Mammary epithelial cell (primary cell): ENCODE results near the gene PADI2.

ENCODE experiments used
- EZH2 ChIP-seq: IDR thresholded peaks from 2 replicates; pipeline ENCODE4 v1.6.1; 2012; ENCODE audit warnings: low read length, inconsistent platforms, borderline replicate concordance
- TF ChIP-seq, protein P1 (sequence below), 2 donors: IDR thresholded peaks in 1 of 2; conservative IDR thresholded peaks in 1 of 2; 2 replicates each; pipeline ENCODE4 v1.5.1; 2011 to 2012; ENCODE audit warnings: inconsistent platforms in 2 of 2, low read length in 2 of 2, mild to moderate bottlenecking in 2 of 2, control low read depth in 1 of 2, low read depth in 1 of 2; ENCODE audit not compliant: insufficient read depth in 1 of 2; ENCODE audit errors: extremely low read depth in 1 of 2

DNA sequence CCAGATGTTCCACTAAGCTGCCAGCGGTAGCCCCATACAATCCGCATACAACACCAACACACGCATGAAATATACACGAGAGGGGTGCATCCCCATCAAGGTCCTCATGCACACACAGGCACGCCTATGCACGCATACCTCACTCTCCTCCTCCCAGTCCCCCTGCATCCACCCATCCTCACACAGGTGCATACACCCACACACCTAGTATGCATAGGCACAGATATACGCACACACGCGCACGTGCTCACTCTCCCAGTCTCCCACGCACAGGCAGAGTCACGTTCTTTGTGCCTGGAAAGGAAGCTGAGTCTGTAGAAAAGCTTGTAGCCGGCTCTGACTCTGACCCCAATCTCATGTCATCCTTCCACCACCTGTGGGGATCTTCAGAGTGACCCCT, 16.9 kb upstream of the PADI2 start:
- TF ChIP-seq, protein P1, sequence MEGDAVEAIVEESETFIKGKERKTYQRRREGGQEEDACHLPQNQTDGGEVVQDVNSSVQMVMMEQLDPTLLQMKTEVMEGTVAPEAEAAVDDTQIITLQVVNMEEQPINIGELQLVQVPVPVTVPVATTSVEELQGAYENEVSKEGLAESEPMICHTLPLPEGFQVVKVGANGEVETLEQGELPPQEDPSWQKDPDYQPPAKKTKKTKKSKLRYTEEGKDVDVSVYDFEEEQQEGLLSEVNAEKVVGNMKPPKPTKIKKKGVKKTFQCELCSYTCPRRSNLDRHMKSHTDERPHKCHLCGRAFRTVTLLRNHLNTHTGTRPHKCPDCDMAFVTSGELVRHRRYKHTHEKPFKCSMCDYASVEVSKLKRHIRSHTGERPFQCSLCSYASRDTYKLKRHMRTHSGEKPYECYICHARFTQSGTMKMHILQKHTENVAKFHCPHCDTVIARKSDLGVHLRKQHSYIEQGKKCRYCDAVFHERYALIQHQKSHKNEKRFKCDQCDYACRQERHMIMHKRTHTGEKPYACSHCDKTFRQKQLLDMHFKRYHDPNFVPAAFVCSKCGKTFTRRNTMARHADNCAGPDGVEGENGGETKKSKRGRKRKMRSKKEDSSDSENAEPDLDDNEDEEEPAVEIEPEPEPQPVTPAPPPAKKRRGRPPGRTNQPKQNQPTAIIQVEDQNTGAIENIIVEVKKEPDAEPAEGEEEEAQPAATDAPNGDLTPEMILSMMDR (conservative IDR thresholded peaks at IDR 0.05 in 1 of 2, IDR thresholded peaks at IDR 0.05 in 1 of 2; ENCODE audit: extremely low read depth in 1 of 2, insufficient read depth in 1 of 2, low read depth in 1 of 2, low read length in 2 of 2), result no peak
- no peak for TF ChIP-seq EZH2
